Stimulated activated CD4-positive, alpha-beta T cell treated with anti-CD3 and anti-CD28 coated beads, Interleukin-4, amount 100 ng/mL, for 48 hours (primary cell): ENCODE measurements around the gene TIGD7.

ENCODE experiments used
- DNase-seq, 2 donors: peaks; one replicate each; pipeline ENCODE4 v3.0.0-alpha.2; 2020; ENCODE audit warnings: low read depth in 2 of 2

Gene TIGD7, protein sequence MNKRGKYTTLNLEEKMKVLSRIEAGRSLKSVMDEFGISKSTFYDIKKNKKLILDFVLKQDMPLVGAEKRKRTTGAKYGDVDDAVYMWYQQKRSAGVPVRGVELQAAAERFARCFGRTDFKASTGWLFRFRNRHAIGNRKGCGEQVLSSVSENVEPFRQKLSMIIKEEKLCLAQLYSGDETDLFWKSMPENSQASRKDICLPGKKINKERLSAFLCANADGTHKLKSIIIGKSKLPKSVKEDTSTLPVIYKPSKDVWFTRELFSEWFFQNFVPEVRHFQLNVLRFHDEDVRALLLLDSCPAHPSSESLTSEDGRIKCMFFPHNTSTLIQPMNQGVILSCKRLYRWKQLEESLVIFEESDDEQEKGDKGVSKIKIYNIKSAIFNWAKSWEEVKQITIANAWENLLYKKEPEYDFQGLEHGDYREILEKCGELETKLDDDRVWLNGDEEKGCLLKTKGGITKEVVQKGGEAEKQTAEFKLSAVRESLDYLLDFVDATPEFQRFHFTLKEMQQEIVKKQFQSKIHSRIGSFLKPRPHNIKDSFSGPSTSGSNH

DNA sequence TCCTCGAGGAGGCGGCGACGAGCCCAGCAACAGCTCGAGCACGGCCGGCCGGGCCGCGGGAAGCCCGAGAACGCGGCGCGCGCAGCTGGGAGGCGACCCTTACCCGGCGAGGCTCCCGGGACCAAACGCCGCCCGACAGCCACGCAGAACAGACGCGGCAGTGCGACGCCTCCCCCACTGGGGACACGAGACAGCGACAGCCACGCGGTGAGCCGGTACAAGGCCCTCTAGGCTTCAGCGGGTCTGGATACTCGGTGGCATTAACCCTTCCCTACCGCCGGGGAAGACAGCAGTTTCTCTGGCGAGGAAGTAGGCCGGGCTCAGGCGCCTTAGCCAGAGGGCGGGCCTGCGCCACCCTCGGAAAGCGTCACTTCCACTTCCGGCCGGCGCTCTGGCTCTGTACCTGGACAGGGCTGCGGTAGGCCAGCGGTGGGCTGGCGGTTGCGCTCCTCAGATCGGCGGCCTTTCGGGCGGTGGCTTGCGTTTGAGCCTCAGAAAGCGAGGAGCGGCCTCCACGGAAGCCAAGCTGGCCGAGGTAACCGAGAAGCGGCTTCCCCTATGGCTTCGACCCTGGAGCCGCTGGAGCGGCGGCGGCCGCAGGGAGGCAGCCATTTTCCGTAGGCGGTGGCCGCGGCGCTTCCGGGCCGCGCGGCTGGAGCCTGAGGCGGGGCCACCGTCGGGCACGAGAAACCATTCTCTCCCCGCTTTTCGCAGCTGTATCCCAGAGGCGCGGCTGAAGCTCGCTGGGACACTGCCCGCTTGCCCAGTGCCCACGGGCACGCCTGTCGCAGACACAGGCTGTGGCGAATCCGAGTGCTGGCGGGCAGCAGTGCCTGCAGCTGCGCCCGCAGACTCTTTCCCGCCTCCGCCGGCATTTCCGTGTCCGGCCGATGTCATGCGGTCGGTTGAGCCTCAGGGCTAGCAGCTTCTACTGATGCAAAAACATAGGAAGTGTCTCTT lies at the start of gene TIGD7, which contains the start of gene ZNF75A:
Gene TIGD7 (minus strand): TSS at position 322 of the 960 bp plus-strand sequence. CDS start 4,816 bp downstream, outside the sequence.
Gene ZNF75A (plus strand): TSS at position 389 of the 960 bp plus-strand sequence. CDS start 2,932 bp downstream, outside the sequence.
- DNase-seq, result peak; percentile 70 to 79

- no peak for DNase-seq
These were observed 43.9 kb upstream of the TIGD7 start for GRCh38 chr16:3349175-3349574.

- DNase-seq, result no peak
These were observed 43.4 kb upstream of the TIGD7 start for GRCh38 chr16:3348547-3349167.

- DNase-seq, result no peak
These were observed 42.4 kb upstream of the TIGD7 start for GRCh38 chr16:3347586-3347985.

GRCh38 chr16:3346041-3346440 lies 40.8 kb upstream of the TIGD7 start:
- no peak for DNase-seq

- no peak for DNase-seq
These were observed 23.4 kb upstream of the TIGD7 start for GRCh38 chr16:3328643-3329042.

- DNase-seq, result no peak
These were observed 22.9 kb upstream of the TIGD7 start for GRCh38 chr16:3328104-3328503.

DNA sequence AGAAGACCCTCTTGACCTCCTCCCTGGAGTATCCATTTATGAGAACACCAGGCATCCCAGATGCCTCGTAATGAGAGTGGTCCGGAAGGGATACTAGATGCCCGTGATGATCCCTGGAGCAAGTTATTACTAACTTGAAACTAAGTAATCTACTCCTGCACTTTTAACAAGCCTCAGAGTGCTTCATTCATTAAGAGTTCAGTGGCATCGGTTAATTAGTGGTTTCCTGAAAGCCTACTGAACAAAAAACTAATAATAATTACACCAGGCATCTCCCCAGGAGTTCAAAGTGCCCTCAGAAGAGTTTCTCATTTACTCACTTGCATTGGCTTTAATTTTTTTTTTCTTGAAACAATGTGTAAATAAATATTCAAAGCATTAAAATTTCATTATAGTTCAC lies 22.3 kb upstream of the TIGD7 start:
- DNase-seq, result no peak

DNA sequence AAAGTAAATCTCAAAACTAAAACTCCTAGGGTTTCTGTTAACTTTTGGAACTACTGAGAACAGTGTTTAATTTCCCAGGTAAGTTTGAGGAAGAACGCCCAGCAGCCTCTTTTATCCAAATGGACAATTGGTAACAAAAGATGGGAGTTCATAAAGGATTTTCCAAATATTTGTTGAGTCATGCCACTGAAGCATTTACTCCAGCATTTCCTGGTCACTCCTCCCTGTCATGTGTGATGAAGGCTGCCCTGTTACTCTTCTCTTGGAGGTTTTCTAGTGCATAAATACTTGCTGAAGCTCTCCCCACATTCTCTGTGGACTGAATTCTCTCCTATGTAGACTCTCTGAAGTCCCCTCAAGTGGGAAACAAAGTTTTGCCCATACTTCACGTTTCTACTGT lies 16.6 kb upstream of the TIGD7 start:
- DNase-seq, result no peak

DNA sequence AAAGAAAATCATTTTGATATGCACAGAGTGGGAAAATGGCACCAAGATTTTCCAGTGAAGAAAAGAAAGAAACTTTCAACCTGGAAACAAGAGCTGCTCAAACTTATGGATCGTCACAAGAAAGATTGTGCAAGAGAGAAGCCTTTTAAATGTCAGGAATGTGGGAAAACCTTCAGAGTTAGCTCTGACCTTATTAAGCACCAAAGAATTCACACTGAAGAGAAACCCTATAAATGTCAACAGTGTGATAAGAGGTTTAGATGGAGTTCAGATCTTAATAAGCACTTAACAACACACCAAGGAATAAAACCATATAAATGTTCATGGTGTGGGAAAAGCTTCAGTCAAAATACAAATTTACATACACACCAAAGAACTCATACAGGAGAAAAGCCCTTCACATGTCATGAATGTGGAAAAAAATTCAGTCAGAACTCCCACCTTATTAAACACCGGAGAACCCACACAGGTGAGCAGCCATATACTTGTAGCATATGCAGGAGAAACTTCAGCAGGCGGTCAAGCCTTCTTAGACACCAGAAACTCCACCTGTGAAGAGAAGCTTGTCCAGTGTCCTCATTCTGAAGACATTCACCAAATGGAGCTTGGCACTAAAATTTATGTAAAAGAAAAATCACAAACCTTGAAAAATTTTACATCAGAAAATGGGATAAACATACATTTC lies 12.2 kb upstream of the TIGD7 start:
- DNase-seq, result no peak

DNA sequence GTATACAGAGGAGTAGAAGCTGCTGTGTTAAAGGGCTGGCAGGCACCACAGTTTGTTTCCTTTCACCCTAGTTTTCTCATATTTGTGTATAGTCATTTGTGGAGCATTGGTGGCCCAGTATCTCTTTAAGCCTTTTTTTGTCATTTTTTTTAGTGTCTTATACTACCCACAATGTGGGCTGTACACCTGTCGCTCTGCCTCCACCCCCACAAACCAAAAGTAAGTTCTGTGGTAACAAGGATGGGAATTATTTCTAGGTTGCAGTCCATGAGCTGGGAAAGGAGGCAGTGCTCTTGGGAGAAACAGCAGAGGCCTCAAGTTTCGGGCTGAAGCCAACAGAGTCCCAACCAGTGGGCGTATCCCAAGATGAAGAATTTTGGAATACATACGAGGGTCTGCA lies 6.3 kb upstream of the TIGD7 start:
- no peak for DNase-seq

GRCh38 chr16:3306078-3306477 lies 848 bp upstream of the TIGD7 start:
- DNase-seq, result no peak

DNA sequence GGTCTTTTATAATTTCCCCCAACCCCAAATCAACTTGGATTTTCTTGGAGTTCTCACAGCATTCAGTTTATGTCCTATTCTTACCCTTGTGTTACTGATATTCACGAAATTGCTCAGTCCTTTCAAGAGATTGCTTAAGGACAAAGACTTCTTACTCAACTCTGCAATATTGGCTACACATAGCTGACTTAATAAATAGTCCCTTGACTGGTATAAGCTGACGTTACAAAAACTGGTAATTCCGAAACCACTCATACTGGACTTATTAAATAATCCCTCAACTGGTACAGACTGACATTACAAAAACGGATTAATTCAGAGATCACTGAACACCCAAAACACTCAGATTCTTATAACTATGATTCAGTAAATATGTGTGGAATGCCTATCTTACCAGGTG lies 860 bp downstream of the TIGD7 start:
- no peak for DNase-seq

- no peak for DNase-seq
These were observed 9.4 kb downstream of the TIGD7 start for GRCh38 chr16:3295783-3296182.

- DNase-seq, result no peak
These were observed 10.0 kb downstream of the TIGD7 start for GRCh38 chr16:3295209-3295608.

DNA sequence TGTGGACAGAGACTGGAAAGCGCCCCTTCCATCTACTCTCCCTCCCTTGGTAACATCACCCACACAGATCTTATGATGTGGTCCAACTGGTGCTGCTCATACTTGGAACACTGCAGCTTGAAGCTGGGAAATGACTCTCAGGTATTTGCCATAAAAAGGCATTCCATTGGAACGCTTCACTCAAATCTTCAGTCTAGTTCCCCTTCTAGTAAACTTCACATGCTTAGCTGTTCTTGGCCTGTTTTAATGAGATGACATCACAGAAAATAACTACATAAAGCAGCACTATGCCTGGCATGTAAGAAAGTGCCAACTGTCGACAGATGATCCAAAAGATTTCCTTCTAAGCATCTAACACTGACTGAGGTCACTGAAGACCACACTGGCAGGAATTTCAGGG lies 12.6 kb downstream of the TIGD7 start:
- DNase-seq, result no peak

GRCh38 chr16:3289998-3290673 lies 15.1 kb downstream of the TIGD7 start:
- no peak for DNase-seq

GRCh38 chr16:3285131-3285530 lies 20.1 kb downstream of the TIGD7 start:
- DNase-seq, result no peak

GRCh38 chr16:3283543-3284447 lies 21.4 kb downstream of the TIGD7 start:
- no peak for DNase-seq
